ENCODE measurements around the gene TXNDC11.

- TF ChIP-seq POLR2AphosphoS5 (IDR thresholded peaks at IDR 0.05; ENCODE audit: low read depth) (no peak), CTCF (IDR thresholded peaks at IDR 0.05; ENCODE audit: insufficient read depth, low read length) (no peak), REST (IDR thresholded peaks at IDR 0.05; ENCODE audit: insufficient replicate concordance, low read depth) (no peak), GABPA (IDR thresholded peaks at IDR 0.05; ENCODE audit: low read depth) (no peak)
Observed at GRCh38 chr16:11637320-11637719, 105.3 kb downstream of the TXNDC11 start.

Measured in HL-60 (cell line).